ENCODE data around the gene DUSP6. TPM values are rescaled to one million over a fixed set of nuclear protein-coding genes. Genes with fewer than 3 reads are reported as not detected.

DUSP6 gene
- polyA plus RNA-seq, 1 donor from 2014 or later, result 44.3 TPM

DNA sequence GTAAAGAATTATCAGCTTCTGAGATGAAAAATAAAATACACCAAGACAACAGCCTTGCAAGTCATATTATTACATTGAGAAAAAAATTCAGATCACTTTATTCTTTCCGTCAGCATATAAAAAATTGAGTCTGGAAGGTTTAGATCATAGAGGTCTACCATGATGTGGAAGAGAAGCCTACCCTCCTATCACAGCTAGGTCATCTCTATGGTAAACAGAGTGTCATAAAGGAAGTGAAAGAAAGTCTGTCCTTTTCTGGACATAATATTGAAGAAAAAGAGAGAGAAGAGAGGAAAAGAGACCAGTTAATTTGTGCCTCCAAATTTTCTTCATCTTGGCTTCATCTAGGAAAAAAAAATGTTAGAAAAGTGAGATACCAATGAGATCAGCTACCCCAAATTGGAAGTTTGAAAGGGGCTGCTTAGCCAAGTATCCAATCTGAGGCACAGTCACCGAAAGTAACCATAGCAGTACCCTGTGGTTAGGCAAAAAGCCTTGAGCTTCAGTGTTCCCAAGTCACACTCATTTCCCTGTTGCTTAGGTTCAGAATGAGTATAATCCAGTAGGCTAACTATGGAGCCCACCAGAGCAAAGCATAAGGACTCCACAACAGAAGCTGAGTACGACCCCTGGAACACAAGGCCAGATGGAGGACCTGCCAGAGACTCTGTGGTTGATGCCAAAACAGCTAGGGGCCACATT, 38.1 kb downstream of the DUSP6 start:
- TF ChIP-seq MXI1 (conservative IDR thresholded peaks at IDR 0.05; ENCODE audit: poor library complexity, severe bottlenecking) (no peak), SMC3 (conservative IDR thresholded peaks at IDR 0.05; ENCODE audit: poor library complexity) (no peak), RAD21 (conservative IDR thresholded peaks at IDR 0.05) (no peak), TAF1 (IDR thresholded peaks at IDR 0.05; ENCODE audit: low read depth) (no peak), EZH2 (IDR thresholded peaks at IDR 0.05; ENCODE audit: borderline replicate concordance, insufficient read depth, low read length, poor library complexity, severe bottlenecking) (no peak), EP300 (conservative IDR thresholded peaks at IDR 0.05; ENCODE audit: poor library complexity, severe bottlenecking) (no peak)
- TF ChIP-seq, protein P1, sequence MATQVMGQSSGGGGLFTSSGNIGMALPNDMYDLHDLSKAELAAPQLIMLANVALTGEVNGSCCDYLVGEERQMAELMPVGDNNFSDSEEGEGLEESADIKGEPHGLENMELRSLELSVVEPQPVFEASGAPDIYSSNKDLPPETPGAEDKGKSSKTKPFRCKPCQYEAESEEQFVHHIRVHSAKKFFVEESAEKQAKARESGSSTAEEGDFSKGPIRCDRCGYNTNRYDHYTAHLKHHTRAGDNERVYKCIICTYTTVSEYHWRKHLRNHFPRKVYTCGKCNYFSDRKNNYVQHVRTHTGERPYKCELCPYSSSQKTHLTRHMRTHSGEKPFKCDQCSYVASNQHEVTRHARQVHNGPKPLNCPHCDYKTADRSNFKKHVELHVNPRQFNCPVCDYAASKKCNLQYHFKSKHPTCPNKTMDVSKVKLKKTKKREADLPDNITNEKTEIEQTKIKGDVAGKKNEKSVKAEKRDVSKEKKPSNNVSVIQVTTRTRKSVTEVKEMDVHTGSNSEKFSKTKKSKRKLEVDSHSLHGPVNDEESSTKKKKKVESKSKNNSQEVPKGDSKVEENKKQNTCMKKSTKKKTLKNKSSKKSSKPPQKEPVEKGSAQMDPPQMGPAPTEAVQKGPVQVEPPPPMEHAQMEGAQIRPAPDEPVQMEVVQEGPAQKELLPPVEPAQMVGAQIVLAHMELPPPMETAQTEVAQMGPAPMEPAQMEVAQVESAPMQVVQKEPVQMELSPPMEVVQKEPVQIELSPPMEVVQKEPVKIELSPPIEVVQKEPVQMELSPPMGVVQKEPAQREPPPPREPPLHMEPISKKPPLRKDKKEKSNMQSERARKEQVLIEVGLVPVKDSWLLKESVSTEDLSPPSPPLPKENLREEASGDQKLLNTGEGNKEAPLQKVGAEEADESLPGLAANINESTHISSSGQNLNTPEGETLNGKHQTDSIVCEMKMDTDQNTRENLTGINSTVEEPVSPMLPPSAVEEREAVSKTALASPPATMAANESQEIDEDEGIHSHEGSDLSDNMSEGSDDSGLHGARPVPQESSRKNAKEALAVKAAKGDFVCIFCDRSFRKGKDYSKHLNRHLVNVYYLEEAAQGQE (IDR thresholded peaks at IDR 0.05; ENCODE audit: borderline replicate concordance), result no peak
- no peaks in the 10 kb centered on the region for H3K9me2 ChIP-seq (ENCODE audit: insufficient read depth, low read length)

DNA sequence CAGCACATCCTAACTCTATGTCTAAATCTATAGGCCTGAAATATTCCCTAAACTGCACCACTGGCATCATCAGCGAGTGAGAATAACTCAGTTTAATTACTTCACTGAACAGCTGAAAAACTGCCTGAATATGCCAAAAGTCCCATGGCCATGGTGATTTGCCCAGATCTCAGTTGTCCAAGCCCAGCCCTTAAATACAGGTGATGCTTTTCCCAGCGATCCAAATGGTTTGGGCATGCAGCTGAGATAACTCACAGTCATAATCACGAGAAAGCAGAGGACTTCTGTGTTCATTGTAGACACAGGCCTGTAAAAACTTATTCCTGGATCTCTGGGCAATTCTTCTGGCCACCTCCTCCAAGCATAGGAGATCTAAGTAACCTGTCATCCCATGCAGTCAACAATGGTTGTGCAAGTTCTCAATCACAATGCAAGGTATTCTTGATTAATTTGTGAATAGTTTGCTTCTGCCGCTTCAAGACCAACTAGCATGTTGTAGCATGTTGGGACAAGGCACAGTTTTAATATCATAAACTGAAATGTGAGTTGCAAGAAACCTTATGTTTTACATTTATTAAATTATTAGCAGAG, 40.5 kb downstream of the DUSP6 start:
- TF ChIP-seq, protein P1 (IDR thresholded peaks at IDR 0.05; ENCODE audit: borderline replicate concordance), result no peak
- TF ChIP-seq, protein P2, sequence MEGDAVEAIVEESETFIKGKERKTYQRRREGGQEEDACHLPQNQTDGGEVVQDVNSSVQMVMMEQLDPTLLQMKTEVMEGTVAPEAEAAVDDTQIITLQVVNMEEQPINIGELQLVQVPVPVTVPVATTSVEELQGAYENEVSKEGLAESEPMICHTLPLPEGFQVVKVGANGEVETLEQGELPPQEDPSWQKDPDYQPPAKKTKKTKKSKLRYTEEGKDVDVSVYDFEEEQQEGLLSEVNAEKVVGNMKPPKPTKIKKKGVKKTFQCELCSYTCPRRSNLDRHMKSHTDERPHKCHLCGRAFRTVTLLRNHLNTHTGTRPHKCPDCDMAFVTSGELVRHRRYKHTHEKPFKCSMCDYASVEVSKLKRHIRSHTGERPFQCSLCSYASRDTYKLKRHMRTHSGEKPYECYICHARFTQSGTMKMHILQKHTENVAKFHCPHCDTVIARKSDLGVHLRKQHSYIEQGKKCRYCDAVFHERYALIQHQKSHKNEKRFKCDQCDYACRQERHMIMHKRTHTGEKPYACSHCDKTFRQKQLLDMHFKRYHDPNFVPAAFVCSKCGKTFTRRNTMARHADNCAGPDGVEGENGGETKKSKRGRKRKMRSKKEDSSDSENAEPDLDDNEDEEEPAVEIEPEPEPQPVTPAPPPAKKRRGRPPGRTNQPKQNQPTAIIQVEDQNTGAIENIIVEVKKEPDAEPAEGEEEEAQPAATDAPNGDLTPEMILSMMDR (IDR thresholded peaks at IDR 0.05; ENCODE audit: poor library complexity, severe bottlenecking), result no peak
- TF ChIP-seq EZH2 (IDR thresholded peaks at IDR 0.05; ENCODE audit: borderline replicate concordance, insufficient read depth, low read length, poor library complexity, severe bottlenecking) (no peak), MXI1 (conservative IDR thresholded peaks at IDR 0.05; ENCODE audit: poor library complexity, severe bottlenecking) (no peak), EP300 (conservative IDR thresholded peaks at IDR 0.05; ENCODE audit: poor library complexity, severe bottlenecking) (no peak), RAD21 (conservative IDR thresholded peaks at IDR 0.05) (no peak), POLR2AphosphoS5 (IDR thresholded peaks at IDR 0.05) (no peak), SMC3 (conservative IDR thresholded peaks at IDR 0.05; ENCODE audit: poor library complexity) (no peak), TAF1 (IDR thresholded peaks at IDR 0.05; ENCODE audit: low read depth) (no peak)
- H3K27me3 ChIP-seq (ENCODE audit: insufficient read depth, low read depth, low read length), result no peaks in the 10 kb centered on the region
- H3K4me3 ChIP-seq (ENCODE audit: low read length), result no peak overlapping the region
- H3K36me3 ChIP-seq (ENCODE audit: insufficient read depth, low read length), result no peaks in the 10 kb centered on the region
- H3K79me2 ChIP-seq (replicated peaks; ENCODE audit: insufficient read depth, low read length), result no peaks in the 10 kb centered on the region
- no peak overlapping the region for H3K4me2 ChIP-seq (ENCODE audit: low read length)
- H3K9me3 ChIP-seq (ENCODE audit: low read length), result no peaks in the 10 kb centered on the region
- H3K27ac ChIP-seq (ENCODE audit: low read length), result no peak overlapping the region
- H3K9ac ChIP-seq (ENCODE audit: low read length), result no peak overlapping the region
- no peaks in the 10 kb centered on the region for H3F3A ChIP-seq (ENCODE audit: insufficient read depth, low read length, poor library complexity, severe bottlenecking)
- no peak overlapping the region for H2AFZ ChIP-seq (ENCODE audit: low read depth, low read length)
- H3K9me2 ChIP-seq (ENCODE audit: insufficient read depth, low read length), result no peaks in the 10 kb centered on the region
- H4K20me1 ChIP-seq (ENCODE audit: insufficient read depth), result no peaks in the 10 kb centered on the region

More for the DNA sequence above, 38.1 kb downstream of the DUSP6 start:
- Histone ChIP-seq H3K27ac (ENCODE audit: low read length) (no peak overlapping the region), H3K79me2 (replicated peaks; ENCODE audit: insufficient read depth, low read length) (no peaks in the 10 kb centered on the region), H3K9me3 (ENCODE audit: low read length) (no peaks in the 10 kb centered on the region), H3K36me3 (ENCODE audit: insufficient read depth, low read length) (no peaks in the 10 kb centered on the region), H3K27me3 (ENCODE audit: insufficient read depth, low read depth, low read length) (no peaks in the 10 kb centered on the region), H3K4me2 (ENCODE audit: low read length) (no peak overlapping the region), H4K20me1 (ENCODE audit: insufficient read depth) (no peaks in the 10 kb centered on the region), H2AFZ (ENCODE audit: low read depth, low read length) (no peak overlapping the region), H3K4me3 (ENCODE audit: low read length) (no peak overlapping the region), H3K9ac (ENCODE audit: low read length) (no peak overlapping the region), H3F3A (ENCODE audit: insufficient read depth, low read length, poor library complexity, severe bottlenecking) (no peaks in the 10 kb centered on the region)

Measured in neural cell (in vitro differentiated cells).